C4-2B (cell line): ENCODE measurements around the gene NUP210.

Source experiments
- CTCF ChIP-seq: fragments of 450-650 bp; conservative IDR thresholded peaks from 2 replicates; pipeline ENCODE4 v1.5.1; 2017; ENCODE audit warnings: mild to moderate bottlenecking
- ZFX ChIP-seq: fragments of 450-650 bp; IDR thresholded peaks from 2 replicates; pipeline ENCODE4 v1.6.1; 2017

GRCh38 chr3:13333236-13333897 lies 86.8 kb downstream of the NUP210 start:
- TF ChIP-seq CTCF, result no peak
- no peak for TF ChIP-seq ZFX
